Measurements from ENCODE around the gene C21orf91.
A peak's percentile ranks its signal among the peaks of the same experiment; 100 is the strongest.

C21orf91 gene

DNA sequence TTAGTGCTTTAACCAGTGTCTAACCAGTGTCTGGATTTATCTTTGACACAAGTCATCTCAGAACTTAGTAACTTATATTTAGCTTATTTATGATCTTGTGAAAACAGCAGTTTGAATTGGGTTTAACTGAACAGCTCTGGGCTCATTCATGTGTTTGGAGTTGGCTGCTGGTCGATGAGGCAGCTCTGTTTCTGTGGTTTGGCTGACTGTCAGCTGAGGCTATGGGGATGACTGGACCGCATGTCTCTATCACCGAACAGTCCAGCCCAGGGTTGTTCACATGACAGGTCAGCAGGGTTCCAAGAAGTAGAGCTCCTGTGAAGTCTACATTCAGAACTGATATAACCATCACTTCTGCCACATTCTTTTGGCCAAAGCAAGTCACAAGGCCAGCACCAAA is 29.1 kb upstream of the C21orf91 start:
- DNase-seq (ENCODE audit: low read depth, low spot score), result peak; percentile 63
- H3K4me3 ChIP-seq (ENCODE audit: low read depth, low read length), result no peak overlapping the region
- TF ChIP-seq, protein P1, sequence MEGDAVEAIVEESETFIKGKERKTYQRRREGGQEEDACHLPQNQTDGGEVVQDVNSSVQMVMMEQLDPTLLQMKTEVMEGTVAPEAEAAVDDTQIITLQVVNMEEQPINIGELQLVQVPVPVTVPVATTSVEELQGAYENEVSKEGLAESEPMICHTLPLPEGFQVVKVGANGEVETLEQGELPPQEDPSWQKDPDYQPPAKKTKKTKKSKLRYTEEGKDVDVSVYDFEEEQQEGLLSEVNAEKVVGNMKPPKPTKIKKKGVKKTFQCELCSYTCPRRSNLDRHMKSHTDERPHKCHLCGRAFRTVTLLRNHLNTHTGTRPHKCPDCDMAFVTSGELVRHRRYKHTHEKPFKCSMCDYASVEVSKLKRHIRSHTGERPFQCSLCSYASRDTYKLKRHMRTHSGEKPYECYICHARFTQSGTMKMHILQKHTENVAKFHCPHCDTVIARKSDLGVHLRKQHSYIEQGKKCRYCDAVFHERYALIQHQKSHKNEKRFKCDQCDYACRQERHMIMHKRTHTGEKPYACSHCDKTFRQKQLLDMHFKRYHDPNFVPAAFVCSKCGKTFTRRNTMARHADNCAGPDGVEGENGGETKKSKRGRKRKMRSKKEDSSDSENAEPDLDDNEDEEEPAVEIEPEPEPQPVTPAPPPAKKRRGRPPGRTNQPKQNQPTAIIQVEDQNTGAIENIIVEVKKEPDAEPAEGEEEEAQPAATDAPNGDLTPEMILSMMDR (IDR thresholded peaks at IDR 0.05; ENCODE audit: insufficient read depth, low read length, missing control alignments), result no peak
- ChIA-PET CTCF (interaction anchor here (2.7 kb wide), 1 partner anchor 77 kb away, joined by 9 read pairs; no protein-coding TSS in a partner anchor), POLR2A (interaction anchor here (1.0 kb wide), 1 partner anchor 30 kb away, joined by 6 read pairs; no protein-coding TSS in a partner anchor)

DNA sequence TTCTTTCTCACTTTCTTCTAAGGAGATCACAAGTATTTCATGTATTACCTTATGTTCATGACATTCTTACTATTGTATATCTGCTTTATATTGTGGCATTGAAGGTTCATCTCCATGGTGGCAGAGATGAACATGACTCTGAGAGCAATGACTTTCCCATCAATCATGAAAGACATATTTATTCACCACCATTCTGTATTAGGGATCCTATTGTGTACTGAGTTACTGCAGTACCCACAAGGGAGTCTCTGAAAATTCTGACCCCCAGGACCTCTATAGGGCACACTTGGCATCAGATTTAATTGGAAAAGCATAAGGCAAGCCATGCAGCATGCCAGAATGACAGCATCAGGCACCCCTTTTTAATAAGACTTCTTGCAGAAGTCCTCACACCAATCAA is 21.9 kb upstream of the C21orf91 start:
- H3K4me3 ChIP-seq (ENCODE audit: low read depth, low read length), result no peak overlapping the region
- ChIA-PET POLR2A (interaction anchor here (1.2 kb wide), 1 partner anchor 11 kb away, joined by 3 read pairs; no protein-coding TSS in a partner anchor), CTCF (no interaction called here)
- TF ChIP-seq, protein P1 (IDR thresholded peaks at IDR 0.05; ENCODE audit: insufficient read depth, low read length, missing control alignments), result no peak
- DNase-seq (ENCODE audit: low read depth, low spot score), result no peak

DNA sequence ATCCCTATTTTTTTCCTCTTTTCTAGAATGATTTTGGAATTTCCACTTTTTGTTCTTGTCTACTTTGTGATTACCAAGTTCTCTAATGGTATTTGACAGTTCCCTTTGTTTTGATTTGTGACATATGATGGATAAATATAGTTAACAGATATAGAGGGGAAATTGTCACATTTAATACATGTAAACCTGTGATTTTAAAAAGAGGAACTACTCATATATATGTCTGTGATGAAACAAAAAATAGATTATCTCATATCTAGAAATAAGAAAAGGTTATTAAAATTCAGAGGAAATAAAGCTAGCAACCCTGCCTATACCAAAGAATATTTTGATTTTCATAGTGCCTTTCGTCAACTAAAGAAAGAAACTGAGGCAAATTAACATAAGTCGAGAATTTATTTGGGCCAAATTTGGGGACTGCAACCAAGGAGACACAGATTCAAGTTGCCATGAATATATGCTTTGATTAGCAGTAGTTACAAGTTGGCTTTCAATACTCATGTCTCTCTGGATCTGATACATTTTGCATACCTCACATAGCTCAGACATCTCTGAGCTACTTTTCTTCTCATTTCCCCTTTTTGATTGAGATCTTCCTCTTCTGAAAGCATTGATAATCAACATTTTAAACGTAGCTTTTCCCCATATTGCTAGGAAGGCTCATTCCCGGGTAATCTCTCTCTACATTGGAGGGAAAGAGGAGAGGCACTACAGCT is 15.6 kb upstream of the C21orf91 start:
- TF ChIP-seq, protein P1 (IDR thresholded peaks at IDR 0.05; ENCODE audit: insufficient read depth, low read length, missing control alignments), result no peak
- no peak overlapping the region for H3K4me3 ChIP-seq (ENCODE audit: low read depth, low read length)
- POLR2A ChIA-PET, result no interaction called here
- CTCF ChIA-PET, result interaction anchor here (0.6 kb wide), 1 partner anchor 12 kb away, joined by 3 read pairs; no protein-coding TSS in a partner anchor
- no peak for DNase-seq (ENCODE audit: low read depth, low spot score)

DNA sequence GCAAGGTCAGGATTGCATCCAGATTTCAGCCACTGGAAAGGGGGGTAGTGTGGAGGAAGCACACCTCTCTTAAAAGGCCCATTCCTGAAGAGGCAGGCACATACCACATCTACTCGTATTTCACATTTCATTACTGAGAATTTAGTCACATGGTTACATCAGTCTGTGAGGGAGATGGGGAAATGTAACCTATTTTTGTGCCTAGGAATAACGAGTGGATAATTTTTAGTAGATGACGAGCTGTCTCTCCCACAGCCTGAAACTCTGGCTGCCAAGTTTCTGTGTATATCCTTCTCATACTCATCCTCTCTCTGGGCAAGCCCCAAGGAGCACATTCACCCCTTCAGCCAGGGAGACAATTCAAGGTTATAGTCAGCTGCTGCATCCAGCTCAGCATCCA is 10.3 kb upstream of the C21orf91 start:
- peak; percentile 44 for DNase-seq (ENCODE audit: low read depth, low spot score)
- H3K4me3 ChIP-seq (ENCODE audit: low read depth, low read length), result no peak overlapping the region
- TF ChIP-seq, protein P1 (IDR thresholded peaks at IDR 0.05; ENCODE audit: insufficient read depth, low read length, missing control alignments), result no peak
- CTCF ChIA-PET, result interaction anchor here (1.2 to 1.3 kb wide), 2 partner anchors 13 to 75 kb away, joined by 3 read pairs; no protein-coding TSS in a partner anchor
- POLR2A ChIA-PET, result interaction anchor here (0.5 to 1.2 kb wide), 3 partner anchors 11 to 1896 kb away, joined by 3 to 10 read pairs (median 3); partner anchors contain the start of gene C21orf91

DNA sequence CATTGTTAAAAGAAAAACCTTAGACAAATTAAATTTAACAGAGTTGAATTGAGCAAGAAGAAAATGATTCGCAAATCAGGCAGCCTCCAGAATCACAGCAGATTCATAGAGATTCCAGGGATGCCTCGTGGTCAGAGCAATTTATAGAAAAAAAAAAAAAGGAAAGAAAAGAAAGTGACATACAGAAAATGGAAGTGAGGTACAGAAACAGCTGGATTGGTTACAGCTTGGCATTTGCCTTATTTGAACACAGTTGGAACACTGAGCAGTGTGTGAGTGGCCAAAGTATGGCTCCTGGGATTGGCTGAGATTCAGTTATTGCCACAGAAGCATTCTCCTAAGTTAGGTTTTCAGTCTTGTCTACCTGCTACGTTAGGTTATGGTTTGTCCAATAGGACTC is 9.1 kb upstream of the C21orf91 start:
- TF ChIP-seq, protein P1 (IDR thresholded peaks at IDR 0.05; ENCODE audit: insufficient read depth, low read length, missing control alignments), result no peak

DNA sequence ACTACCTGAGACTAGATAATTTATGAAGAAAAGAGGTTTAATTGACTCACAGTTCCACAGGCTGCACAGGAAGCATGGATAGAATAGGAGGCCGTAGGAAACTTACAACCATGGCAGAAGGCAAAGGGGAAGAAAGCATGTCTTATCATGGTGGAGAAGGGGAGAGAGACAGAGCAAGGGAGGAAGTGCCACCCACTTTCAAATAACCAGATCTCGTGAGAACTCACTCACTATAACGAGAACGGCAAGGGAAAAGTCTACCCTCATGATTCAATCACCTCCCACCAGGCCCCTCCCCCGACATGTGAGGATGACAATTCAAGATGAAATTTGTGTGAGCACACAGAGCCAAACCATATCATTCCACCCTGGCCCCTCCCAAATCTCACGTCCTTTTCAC is 4.7 kb upstream of the C21orf91 start:
- no peak overlapping the region for H3K4me3 ChIP-seq (ENCODE audit: low read depth, low read length)
- POLR2A ChIA-PET, result no interaction called here
- TF ChIP-seq, protein P1 (IDR thresholded peaks at IDR 0.05; ENCODE audit: insufficient read depth, low read length, missing control alignments), result no peak
- no peak for DNase-seq (ENCODE audit: low read depth, low spot score)
- CTCF ChIA-PET, result no interaction called here

More for the DNA sequence above, 9.1 kb upstream of the C21orf91 start:
- no peak overlapping the region; the same call in 1 of the 2 replicates for H3K4me3 ChIP-seq (ENCODE audit: low read depth, low read length)
- DNase-seq (ENCODE audit: low read depth, low spot score), result peak; percentile 46
- ChIA-PET CTCF (interaction anchor here (1.1 kb wide), 1 partner anchor 10 kb away, joined by 5 read pairs; no protein-coding TSS in a partner anchor), POLR2A (no interaction called here)
